ENCODE results near the gene CENPX. TPM values are rescaled to one million over a fixed set of nuclear protein-coding genes. Genes with fewer than 3 reads are reported as not detected.
"Not testable (repeated sequence)": the region's sequence is repeated elsewhere in the genome, so short reads cannot be mapped to it uniquely, and the experiment has no call there.

The CENPX gene
- total and polyA plus RNA-seq, 2 experiments from 2014 or later = 58.2 to 83.2 TPM

- Histone ChIP-seq H3K9me2 (replicated peaks; ENCODE audit: insufficient read depth) (no peaks in the 10 kb centered on the region), H4K20me1 (ENCODE audit: insufficient read depth, poor library complexity, severe bottlenecking) (no peaks in the 10 kb centered on the region), H3K4me1 (ENCODE audit: insufficient read depth) (peaks cover 6% of the 10 kb centered on the region), H3K36me3 (replicated peaks; ENCODE audit: insufficient read depth, low read depth) (no peaks in the 10 kb centered on the region), H3K27me3 (no peaks in the 10 kb centered on the region), H3K27ac (no peak overlapping the region), H3K9me3 (ENCODE audit: low read depth) (no peaks in the 10 kb centered on the region), H3K4me3 (no peak overlapping the region), H3K4me2 (no peak overlapping the region), H3K79me2 (peaks cover 4% of the 10 kb centered on the region), H2AFZ (no peak overlapping the region)
- TF ChIP-seq CTCF (IDR thresholded peaks at IDR 0.05; ENCODE audit: poor library complexity) (no peak), EZH2phosphoT487 (IDR thresholded peaks at IDR 0.05; ENCODE audit: low read depth, severe bottlenecking, unreplicated experiment) (no peak), EZH2 (IDR thresholded peaks at IDR 0.05; ENCODE audit: borderline replicate concordance) (no peak)
- WGBS (ENCODE audit: low lambda C conversion rate, missing lambda C conversion rate) = 97% methylated on average over 27 of the region's 35 CpGs
- no peak for DNase-seq (ENCODE audit: low spot score)
Measured at GRCh38 chr17:81983011-81983638, 39.6 kb downstream of the CENPX start.

GRCh38 chr17:81981511-81981910 is 41.2 kb downstream of the CENPX start:
- not testable (repeated sequence) for DNase-seq (ENCODE audit: low spot score)
- 97% methylated on average over 12 of the region's 12 CpGs for WGBS (ENCODE audit: low lambda C conversion rate, missing lambda C conversion rate)

GRCh38 chr17:81980707-81981343 is 41.9 kb downstream of the CENPX start:
- TF ChIP-seq CTCF (IDR thresholded peaks at IDR 0.05; ENCODE audit: poor library complexity) (no peak), EZH2phosphoT487 (IDR thresholded peaks at IDR 0.05; ENCODE audit: low read depth, severe bottlenecking, unreplicated experiment) (no peak), EZH2 (IDR thresholded peaks at IDR 0.05; ENCODE audit: borderline replicate concordance) (no peak)
- Histone ChIP-seq H3K36me3 (replicated peaks; ENCODE audit: insufficient read depth, low read depth) (no peaks in the 10 kb centered on the region), H4K20me1 (ENCODE audit: insufficient read depth, poor library complexity, severe bottlenecking) (no peaks in the 10 kb centered on the region), H3K79me2 (peaks cover 7% of the 10 kb centered on the region), H3K4me2 (no peak overlapping the region), H3K4me1 (ENCODE audit: insufficient read depth) (peaks cover 13% of the 10 kb centered on the region), H3K9me2 (replicated peaks; ENCODE audit: insufficient read depth) (no peaks in the 10 kb centered on the region), H3K4me3 (no peak overlapping the region), H3K9me3 (ENCODE audit: low read depth) (no peaks in the 10 kb centered on the region), H3K27ac (no peak overlapping the region), H3K27me3 (no peaks in the 10 kb centered on the region), H2AFZ (no peak overlapping the region)
- no peak for DNase-seq (ENCODE audit: low spot score)
- 89% methylated on average over 9 of the region's 9 CpGs for WGBS (ENCODE audit: low lambda C conversion rate, missing lambda C conversion rate)

More at GRCh38 chr17:81981511-81981910, 41.2 kb downstream of the CENPX start:
- H3K9me2 ChIP-seq (replicated peaks; ENCODE audit: insufficient read depth); H3K4me3 ChIP-seq; H3K36me3 ChIP-seq (replicated peaks; ENCODE audit: insufficient read depth, low read depth); H2AFZ ChIP-seq; H4K20me1 ChIP-seq (ENCODE audit: insufficient read depth, poor library complexity, severe bottlenecking); H3K27me3 ChIP-seq; H3K4me2 ChIP-seq; H3K27ac ChIP-seq; H3K9me3 ChIP-seq (ENCODE audit: low read depth); H3K79me2 ChIP-seq: not testable (repeated sequence)
- peaks cover 11% of the 10 kb centered on the region for H3K4me1 ChIP-seq (ENCODE audit: insufficient read depth)

- Histone ChIP-seq H3K36me3 (replicated peaks; ENCODE audit: insufficient read depth, low read depth) (no peaks in the 10 kb centered on the region), H2AFZ (no peak overlapping the region), H3K27ac (no peak overlapping the region), H3K27me3 (no peaks in the 10 kb centered on the region), H3K79me2 (peaks cover 7% of the 10 kb centered on the region), H4K20me1 (ENCODE audit: insufficient read depth, poor library complexity, severe bottlenecking) (no peaks in the 10 kb centered on the region), H3K4me1 (ENCODE audit: insufficient read depth) (peaks cover 13% of the 10 kb centered on the region), H3K4me2 (no peak overlapping the region), H3K9me2 (replicated peaks; ENCODE audit: insufficient read depth) (no peaks in the 10 kb centered on the region), H3K4me3 (no peak overlapping the region), H3K9me3 (ENCODE audit: low read depth) (no peaks in the 10 kb centered on the region)
- WGBS (ENCODE audit: low lambda C conversion rate, missing lambda C conversion rate) = 99% methylated on average over 4 of the region's 4 CpGs
- DNase-seq (ENCODE audit: low spot score) = no peak
- TF ChIP-seq CTCF (IDR thresholded peaks at IDR 0.05; ENCODE audit: poor library complexity) = no peak
- TF ChIP-seq EZH2 (IDR thresholded peaks at IDR 0.05; ENCODE audit: borderline replicate concordance) = no peak
- TF ChIP-seq EZH2phosphoT487 (IDR thresholded peaks at IDR 0.05; ENCODE audit: low read depth, severe bottlenecking, unreplicated experiment) = no peak
Measured at GRCh38 chr17:81980122-81980521, 42.6 kb downstream of the CENPX start.
